ENCODE results near the gene EGLN1.

DNA sequence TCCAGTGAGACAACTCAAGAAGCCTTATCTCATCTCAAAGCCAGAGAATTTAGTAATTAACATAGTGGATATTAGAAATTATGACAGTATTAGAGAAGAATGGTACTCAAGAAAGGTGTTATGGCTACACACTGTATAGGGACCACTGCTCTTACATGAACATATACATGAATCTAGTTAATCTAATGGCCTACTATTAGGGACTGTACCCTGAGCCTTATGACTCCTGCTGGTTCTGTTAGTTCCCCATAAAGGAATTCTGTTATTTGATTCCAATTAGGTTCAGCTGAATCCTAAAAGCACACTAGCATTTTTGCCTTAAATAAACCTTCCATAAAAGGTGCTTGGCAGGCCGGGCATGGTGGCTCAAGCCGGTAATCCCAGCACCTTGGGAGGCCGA, 39.7 kb downstream of the EGLN1 start:
- TF ChIP-seq, protein P1, sequence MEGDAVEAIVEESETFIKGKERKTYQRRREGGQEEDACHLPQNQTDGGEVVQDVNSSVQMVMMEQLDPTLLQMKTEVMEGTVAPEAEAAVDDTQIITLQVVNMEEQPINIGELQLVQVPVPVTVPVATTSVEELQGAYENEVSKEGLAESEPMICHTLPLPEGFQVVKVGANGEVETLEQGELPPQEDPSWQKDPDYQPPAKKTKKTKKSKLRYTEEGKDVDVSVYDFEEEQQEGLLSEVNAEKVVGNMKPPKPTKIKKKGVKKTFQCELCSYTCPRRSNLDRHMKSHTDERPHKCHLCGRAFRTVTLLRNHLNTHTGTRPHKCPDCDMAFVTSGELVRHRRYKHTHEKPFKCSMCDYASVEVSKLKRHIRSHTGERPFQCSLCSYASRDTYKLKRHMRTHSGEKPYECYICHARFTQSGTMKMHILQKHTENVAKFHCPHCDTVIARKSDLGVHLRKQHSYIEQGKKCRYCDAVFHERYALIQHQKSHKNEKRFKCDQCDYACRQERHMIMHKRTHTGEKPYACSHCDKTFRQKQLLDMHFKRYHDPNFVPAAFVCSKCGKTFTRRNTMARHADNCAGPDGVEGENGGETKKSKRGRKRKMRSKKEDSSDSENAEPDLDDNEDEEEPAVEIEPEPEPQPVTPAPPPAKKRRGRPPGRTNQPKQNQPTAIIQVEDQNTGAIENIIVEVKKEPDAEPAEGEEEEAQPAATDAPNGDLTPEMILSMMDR (IDR thresholded peaks at IDR 0.05; ENCODE audit: low read length) = no peak
- TF ChIP-seq EZH2 (IDR thresholded peaks at IDR 0.05; ENCODE audit: borderline replicate concordance, low read length) = no peak
